ENCODE results near the gene MLXIP. TPM values are rescaled to one million over a fixed set of nuclear protein-coding genes. Genes with fewer than 3 reads are reported as not detected.
"Not testable (repeated sequence)": the region's sequence is repeated elsewhere in the genome, so short reads cannot be mapped to it uniquely, and the experiment has no call there.

The MLXIP gene
- total and polyA plus RNA-seq, 8 donors, result 48.1 to 98.7 (median 77.9) TPM

DNA sequence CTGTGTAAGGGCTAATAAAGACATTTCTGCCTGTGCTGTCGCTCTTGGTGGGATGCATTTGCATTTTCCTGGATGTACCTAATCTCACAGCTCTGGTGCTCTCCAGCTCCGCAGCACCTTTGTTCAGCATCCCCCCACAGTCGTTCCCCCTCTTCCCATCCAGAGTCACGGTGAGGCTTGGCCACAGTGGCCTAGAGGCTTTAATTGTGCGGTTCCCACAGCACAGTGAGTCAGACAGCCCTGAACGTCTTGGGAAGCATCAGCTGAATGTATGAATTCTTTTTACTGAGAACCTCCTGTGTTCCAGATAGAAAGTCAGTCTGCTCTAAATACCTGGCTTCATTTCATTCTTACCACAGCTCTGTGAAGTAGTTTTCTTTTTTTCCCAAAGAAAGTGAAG, 28.7 kb downstream of the MLXIP start:
- DNase-seq (peak in 1 of 4 donors; percentile 17), ATAC-seq (peak; percentile 4)
- Histone ChIP-seq H3K9me3 (no peaks in the 10 kb centered on the region), H3K27ac (peak overlapping the region in 1 of 2 donors; percentile 21), H3K4me3 (no peak overlapping the region), H3K36me3 (no peaks in the 10 kb centered on the region), H3K27me3 (no peaks in the 10 kb centered on the region), H3K4me1 (peaks cover 9 to 75% of the 10 kb centered on the region in 2 donors)
- TF ChIP-seq, protein P1, sequence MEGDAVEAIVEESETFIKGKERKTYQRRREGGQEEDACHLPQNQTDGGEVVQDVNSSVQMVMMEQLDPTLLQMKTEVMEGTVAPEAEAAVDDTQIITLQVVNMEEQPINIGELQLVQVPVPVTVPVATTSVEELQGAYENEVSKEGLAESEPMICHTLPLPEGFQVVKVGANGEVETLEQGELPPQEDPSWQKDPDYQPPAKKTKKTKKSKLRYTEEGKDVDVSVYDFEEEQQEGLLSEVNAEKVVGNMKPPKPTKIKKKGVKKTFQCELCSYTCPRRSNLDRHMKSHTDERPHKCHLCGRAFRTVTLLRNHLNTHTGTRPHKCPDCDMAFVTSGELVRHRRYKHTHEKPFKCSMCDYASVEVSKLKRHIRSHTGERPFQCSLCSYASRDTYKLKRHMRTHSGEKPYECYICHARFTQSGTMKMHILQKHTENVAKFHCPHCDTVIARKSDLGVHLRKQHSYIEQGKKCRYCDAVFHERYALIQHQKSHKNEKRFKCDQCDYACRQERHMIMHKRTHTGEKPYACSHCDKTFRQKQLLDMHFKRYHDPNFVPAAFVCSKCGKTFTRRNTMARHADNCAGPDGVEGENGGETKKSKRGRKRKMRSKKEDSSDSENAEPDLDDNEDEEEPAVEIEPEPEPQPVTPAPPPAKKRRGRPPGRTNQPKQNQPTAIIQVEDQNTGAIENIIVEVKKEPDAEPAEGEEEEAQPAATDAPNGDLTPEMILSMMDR (IDR thresholded peaks at IDR 0.05), result no peak
- intact Hi-C loops (cut with DNase I), result no loop called here

DNA sequence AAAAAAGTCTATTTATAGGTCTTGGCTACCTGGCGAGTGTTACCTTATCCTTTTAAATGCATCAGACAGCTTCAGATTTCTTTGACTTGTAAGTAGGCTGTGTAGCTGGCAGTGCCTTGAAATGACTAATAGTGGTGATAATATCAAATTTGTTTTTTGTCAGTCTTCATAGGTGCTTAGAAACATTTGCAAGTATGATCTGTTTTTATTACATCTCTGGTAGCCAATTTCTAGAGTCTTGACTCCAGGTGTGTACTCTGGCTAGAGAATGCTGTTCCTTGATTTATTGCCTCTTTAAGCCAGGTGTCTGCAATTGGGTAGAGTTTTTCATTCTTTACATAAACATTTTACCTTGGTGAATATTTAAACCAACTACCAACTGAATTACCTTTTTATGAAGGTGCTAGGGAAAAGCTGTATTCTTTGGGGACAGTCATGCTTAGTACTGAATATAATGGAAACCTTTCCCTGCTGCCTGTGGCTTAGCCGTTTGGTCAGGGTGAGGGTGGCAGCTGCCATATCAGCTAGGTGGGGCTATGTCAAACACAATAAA, 32.6 kb downstream of the MLXIP start:
- TF ChIP-seq, protein P1 (IDR thresholded peaks at IDR 0.05), result no peak
- H3K27ac ChIP-seq, result no peak overlapping the region
- ATAC-seq, result peak; percentile 42
- intact Hi-C loops (cut with DNase I), result no loop called here
- H3K4me3 ChIP-seq, result no peak overlapping the region
- H3K27me3 ChIP-seq, result no peaks in the 10 kb centered on the region
- no peaks in the 10 kb centered on the region for H3K36me3 ChIP-seq
- H3K4me1 ChIP-seq, result peaks cover 4 to 44% of the 10 kb centered on the region in 2 donors
- no peaks in the 10 kb centered on the region for H3K9me3 ChIP-seq
- no peak for DNase-seq

DNA sequence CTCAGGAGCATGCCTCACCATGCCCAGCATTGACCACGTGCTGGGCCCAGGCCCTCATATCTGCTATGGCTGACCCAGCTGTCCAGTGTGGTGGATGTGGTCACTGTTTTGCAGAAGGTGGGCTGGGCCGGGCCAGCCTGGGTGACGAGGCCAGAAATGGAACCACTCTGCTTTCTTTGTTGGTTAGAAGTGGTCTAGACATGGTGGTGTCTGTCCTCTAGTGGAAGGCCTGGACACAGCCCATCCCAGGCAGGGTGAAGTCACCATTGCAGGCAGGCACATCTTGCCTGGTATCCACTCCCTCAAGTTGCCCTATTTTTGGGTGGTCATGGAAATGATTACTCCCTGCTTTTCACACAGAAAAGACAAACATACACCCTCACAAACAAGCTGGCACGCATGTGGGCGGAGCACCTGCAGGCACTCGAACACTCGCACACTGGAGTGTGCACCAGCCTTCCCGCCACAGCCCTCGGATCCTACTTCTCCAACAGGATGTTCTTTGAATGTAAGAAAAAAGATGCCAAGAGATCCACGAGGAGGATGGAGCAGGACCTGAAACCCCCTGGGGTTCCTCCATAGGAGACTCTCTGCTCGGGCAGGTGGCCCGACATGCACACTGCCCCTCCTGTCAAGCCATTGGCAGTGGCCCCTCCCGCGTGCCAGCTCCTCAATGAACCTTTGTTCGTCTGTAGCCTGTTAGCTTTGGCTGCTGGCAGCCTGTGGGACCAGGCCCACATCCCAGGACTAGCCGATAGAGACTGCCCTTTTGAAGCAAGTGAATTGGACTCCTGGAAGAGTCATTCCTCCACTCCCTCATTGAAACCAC, 38.4 kb downstream of the MLXIP start:
- Histone ChIP-seq H3K4me3 (no peak overlapping the region), H3K9me3 (no peaks in the 10 kb centered on the region), H3K27ac (no peak overlapping the region), H3K4me1 (peaks cover 0 to 3% of the 10 kb centered on the region in 2 donors), H3K27me3 (no peaks in the 10 kb centered on the region), H3K36me3 (peaks cover 0 to 9% of the 10 kb centered on the region in 2 donors)
- DNase-seq (peak in 1 of 4 donors; percentile 59), ATAC-seq (peak; percentile 17)
- intact Hi-C loops (cut with DNase I), result no loop called here
- TF ChIP-seq, protein P1 (IDR thresholded peaks at IDR 0.05), result no peak

DNA sequence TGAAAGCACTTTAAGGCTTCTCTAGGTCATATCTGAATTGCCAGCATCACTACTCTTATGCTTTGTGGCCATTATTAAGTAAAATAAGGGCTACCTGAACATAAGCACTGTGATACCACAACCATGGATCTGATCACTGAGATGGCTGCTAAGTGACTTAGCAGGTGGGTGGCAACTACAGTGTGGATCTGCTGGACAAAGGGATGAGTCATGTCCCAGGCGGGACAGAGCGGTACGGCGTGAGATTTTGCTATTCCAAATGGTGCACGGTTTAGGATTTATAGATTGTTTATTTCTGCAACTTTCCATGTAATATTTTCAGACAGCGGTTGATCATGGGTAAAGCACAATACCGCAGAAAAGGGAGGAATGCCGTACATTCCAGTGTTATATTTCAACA, 39.4 kb downstream of the MLXIP start:
- ATAC-seq, result no peak
- Histone ChIP-seq H3K9me3 (no peaks in the 10 kb centered on the region), H3K27me3 (no peaks in the 10 kb centered on the region), H3K36me3 (peaks cover 0 to 9% of the 10 kb centered on the region in 2 donors), H3K27ac (no peak overlapping the region), H3K4me3 (no peak overlapping the region), H3K4me1 (peaks cover 0 to 13% of the 10 kb centered on the region in 2 donors)
- TF ChIP-seq, protein P1 (IDR thresholded peaks at IDR 0.05), result no peak
- DNase-seq, result no peak
- intact Hi-C loops (cut with DNase I), result no loop called here

DNA sequence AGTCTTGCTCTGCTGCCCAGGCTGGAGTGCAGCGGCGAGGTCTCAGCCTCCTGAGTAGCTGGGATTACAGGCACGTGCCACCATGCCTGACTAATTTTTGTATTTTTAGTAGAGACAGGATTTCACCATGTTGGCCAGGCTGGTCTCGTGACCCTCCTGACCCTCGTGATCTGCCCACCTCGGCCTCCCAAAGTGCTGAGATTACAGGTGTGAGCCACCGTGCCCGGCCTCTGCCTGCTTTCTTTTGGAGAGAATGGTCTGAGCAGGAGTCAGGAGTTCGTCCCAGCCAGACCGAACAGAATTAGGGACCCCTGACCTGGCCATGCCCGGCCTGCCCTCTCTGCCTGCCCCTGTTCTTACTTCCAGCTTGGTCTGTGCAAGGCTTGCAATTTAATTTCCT, 42.8 kb downstream of the MLXIP start:
- H3K36me3 ChIP-seq; ATAC-seq; H3K4me3 ChIP-seq; H3K27ac ChIP-seq; H3K27me3 ChIP-seq; intact Hi-C loops (cut with DNase I); H3K9me3 ChIP-seq: not testable (repeated sequence)
- peak in 1 of 4 donors; percentile 29 for DNase-seq
- H3K4me1 ChIP-seq, result peaks cover 0 to 37% of the 10 kb centered on the region in 2 donors

Data from left lung (tissue), 10 donors.